Stomach (tissue), 9 donors: ENCODE data around the gene BCL2L11. TPM values are rescaled to one million over a fixed set of nuclear protein-coding genes. Genes with fewer than 3 reads are reported as not detected.

Experiments
- DNase-seq, 2 donors: peaks; one replicate each; pipeline versions ENCODE4 v3.0.0 to v3.0.0-alpha.2; 2013 to 2019
- H3K27ac ChIP-seq, 5 donors: fragments of 200-600 bp in 4 of 5; sonication (generic) in 4 of 5; one replicate each; pipeline ENCODE4 v1.5.1; 2013 to 2019; ENCODE audit warnings: mild to moderate bottlenecking in 1 of 5, moderate library complexity in 1 of 5
- H3K27me3 ChIP-seq, 3 donors: fragments of 200-600 bp; sonication (generic); one replicate each; pipeline ENCODE4 v1.5.1; 2017 to 2019; ENCODE audit warnings: mixed run types in 1 of 3
- H3K36me3 ChIP-seq, 4 donors: fragments of 200-600 bp; sonication (generic); 1 replicate in 3 of 4; 2 replicates in 1 of 4; pipeline ENCODE4 v1.5.1; 2016 to 2019
- H3K4me1 ChIP-seq, 4 donors: fragments of 200-600 bp; sonication (generic); one replicate each; pipeline ENCODE4 v1.5.1; 2016 to 2019
- H3K4me3 ChIP-seq, 4 donors: fragments of 200-600 bp; sonication (generic) in 3 of 4; one replicate each; pipeline ENCODE4 v1.5.1; 2016 to 2019; ENCODE audit warnings: mild to moderate bottlenecking in 1 of 4
- H3K9me3 ChIP-seq, 4 donors: fragments of 200-600 bp; sonication (generic); one replicate each; pipeline ENCODE4 v1.5.1; 2016 to 2019
- EP300 ChIP-seq: sonication (generic); formaldehyde crosslinking; IDR thresholded peaks from one replicate; pipeline ENCODE4 v1.6.1; 2017; ENCODE audit warnings: antibody characterized with exemption
- POLR2A ChIP-seq, 4 donors: fragments of 450-650 bp; IDR thresholded peaks; one replicate each; pipeline ENCODE4 v1.6.1; 2016; ENCODE audit warnings: antibody characterized with exemption in 4 of 4, control low read depth in 2 of 4, mild to moderate bottlenecking in 1 of 4, moderate library complexity in 1 of 4
- POLR2AphosphoS5 ChIP-seq, 3 donors: sonication (generic); formaldehyde crosslinking; IDR thresholded peaks; one replicate each; pipeline ENCODE4 v1.6.1; 2016; ENCODE audit warnings: antibody characterized with exemption in 3 of 3
- WGBS, 5 donors: extraction: QIAGEN DNeasy Blood & Tissue Kit in 3 of 5; methylation state at CpG; one replicate each; pipeline versions ENCODE4 v1.1.5 to v1.1.7; 2013 to 2018; 5-methylcytosine and 5-hydroxymethylcytosine counted together
- intact Hi-C: fragments of 100-400 bp; cut with DNase I; formaldehyde crosslinking; loops from one replicate; pipeline ENCODE4 v1.15.1; 2023; ENCODE audit warnings: low total_unique reads
- polyA plus RNA-seq, 3 donors: library from polyadenylated mRNA; stranded (reverse); fragments of 200-250 nt; gene quantifications; one replicate each; pipeline ENCODE4 v1.2.3, GENCODE V29; 2013
- total RNA-seq, 5 donors: library from RNA; depleted of rRNA; stranded (reverse); fragments of >200 nt; gene quantifications; one replicate each; pipeline versions ENCODE4 v1.1.0 to v1.2.3, GENCODE V29; 2014 to 2016
- TF ChIP-seq, protein P1 (sequence below), 7 experiments: fragments of 450-650 bp in 4 of 7; fragments of 200-600 bp in 3 of 7; sonication (generic) in 3 of 7; IDR thresholded peaks; one replicate each; pipeline ENCODE4 v1.5.1; 2016 to 2019; ENCODE audit warnings: antibody characterized with exemption in 7 of 7, control low read depth in 2 of 7, mild to moderate bottlenecking in 1 of 7
- donor health status: healthy with polysubstance abuse.
- donor health status: Bipolar disorder and iron deficiency.
- donor health status: healthy.

BCL2L11 gene
- total and polyA plus RNA-seq, 8 donors: 0.29 to 41.2 (median 4.8) TPM

DNA sequence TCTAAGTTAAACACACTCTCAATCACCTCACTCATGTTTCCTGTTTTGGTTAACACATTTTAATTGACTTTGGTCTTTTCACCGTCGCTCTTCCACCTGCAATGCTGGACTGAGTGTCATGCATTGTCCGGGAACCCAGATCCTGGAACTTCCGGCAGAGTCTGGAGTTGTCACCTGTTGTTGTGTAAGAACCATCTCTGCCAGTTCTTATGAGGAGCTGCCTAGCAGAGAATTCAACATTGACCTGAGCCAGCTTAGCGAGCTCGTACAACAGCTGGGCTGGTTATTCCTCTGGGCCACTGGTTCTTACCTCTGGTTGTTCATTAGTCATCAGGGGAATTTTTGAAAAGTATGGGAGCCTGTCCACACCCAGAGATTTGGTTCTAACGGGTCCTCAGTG lies 75.7 kb downstream of the BCL2L11 start:
- 42 to 67% (median 56%) methylated on average over 7 of the region's 7 CpGs for WGBS, 5 donors
- Histone ChIP-seq H3K4me1 (no peaks in the 10 kb centered on the region), H3K36me3 (no peaks in the 10 kb centered on the region), H3K9me3 (no peaks in the 10 kb centered on the region), H3K27me3 (no peaks in the 10 kb centered on the region), H3K4me3 (no peak overlapping the region), H3K27ac (no peak overlapping the region)
- TF ChIP-seq EP300: no peak
- TF ChIP-seq, protein P1, sequence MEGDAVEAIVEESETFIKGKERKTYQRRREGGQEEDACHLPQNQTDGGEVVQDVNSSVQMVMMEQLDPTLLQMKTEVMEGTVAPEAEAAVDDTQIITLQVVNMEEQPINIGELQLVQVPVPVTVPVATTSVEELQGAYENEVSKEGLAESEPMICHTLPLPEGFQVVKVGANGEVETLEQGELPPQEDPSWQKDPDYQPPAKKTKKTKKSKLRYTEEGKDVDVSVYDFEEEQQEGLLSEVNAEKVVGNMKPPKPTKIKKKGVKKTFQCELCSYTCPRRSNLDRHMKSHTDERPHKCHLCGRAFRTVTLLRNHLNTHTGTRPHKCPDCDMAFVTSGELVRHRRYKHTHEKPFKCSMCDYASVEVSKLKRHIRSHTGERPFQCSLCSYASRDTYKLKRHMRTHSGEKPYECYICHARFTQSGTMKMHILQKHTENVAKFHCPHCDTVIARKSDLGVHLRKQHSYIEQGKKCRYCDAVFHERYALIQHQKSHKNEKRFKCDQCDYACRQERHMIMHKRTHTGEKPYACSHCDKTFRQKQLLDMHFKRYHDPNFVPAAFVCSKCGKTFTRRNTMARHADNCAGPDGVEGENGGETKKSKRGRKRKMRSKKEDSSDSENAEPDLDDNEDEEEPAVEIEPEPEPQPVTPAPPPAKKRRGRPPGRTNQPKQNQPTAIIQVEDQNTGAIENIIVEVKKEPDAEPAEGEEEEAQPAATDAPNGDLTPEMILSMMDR (IDR thresholded peaks at IDR 0.05): no peak
- TF ChIP-seq POLR2A (IDR thresholded peaks at IDR 0.05): no peak
- no peak for TF ChIP-seq POLR2AphosphoS5 (IDR thresholded peaks at IDR 0.05)
- no peak for DNase-seq
- intact Hi-C loops: no loop called here

DNA sequence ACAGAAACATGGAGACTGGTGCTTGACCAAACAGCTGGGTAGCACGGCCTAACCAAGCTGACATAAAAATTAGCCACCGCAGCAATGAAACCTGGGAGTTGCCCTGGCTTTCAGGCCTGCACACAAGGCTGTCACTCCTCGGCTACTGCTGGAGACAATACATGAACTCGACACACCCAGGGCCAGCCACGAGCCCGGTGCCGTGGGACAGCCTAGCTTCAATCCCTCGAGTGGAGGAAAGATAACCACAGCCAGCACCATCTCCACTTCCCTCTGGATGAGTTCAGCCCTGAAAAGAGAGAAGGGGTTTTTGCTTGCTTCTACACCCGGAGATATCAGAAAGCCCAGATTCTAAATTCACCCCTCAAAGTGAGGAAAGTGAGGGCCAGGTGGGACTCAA lies 78.0 kb downstream of the BCL2L11 start:
- Histone ChIP-seq H3K36me3 (no peaks in the 10 kb centered on the region), H3K27ac (no peak overlapping the region), H3K4me1 (no peaks in the 10 kb centered on the region), H3K9me3 (no peaks in the 10 kb centered on the region), H3K27me3 (no peaks in the 10 kb centered on the region), H3K4me3 (no peak overlapping the region)
- no peak for DNase-seq
- 82 to 95% (median 89%) methylated on average over 9 of the region's 9 CpGs for WGBS, 5 donors
- intact Hi-C loops: no loop called here
- no peak for TF ChIP-seq POLR2AphosphoS5 (IDR thresholded peaks at IDR 0.05)
- TF ChIP-seq POLR2A (IDR thresholded peaks at IDR 0.05): no peak
- TF ChIP-seq EP300: no peak
- TF ChIP-seq, protein P1 (IDR thresholded peaks at IDR 0.05): no peak

DNA sequence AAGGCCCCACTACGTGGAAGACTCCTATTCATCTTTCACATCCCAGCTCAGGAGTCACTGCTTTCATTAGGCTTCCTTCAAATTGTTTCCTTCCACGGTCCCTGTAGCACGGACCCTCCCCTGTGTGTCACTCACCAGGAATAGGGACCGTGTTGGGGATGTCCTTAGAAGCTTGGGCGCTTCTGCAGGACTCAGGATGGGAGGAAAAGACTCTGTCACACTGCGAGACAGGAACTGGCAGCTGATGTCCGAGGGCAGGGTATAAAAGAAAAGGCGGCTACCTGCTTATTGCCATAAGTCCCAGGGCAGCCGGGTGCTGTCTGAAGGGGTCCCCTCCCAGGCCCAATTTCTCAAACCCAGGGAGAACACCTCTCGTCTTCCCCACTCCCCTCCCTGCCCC lies 79.1 kb downstream of the BCL2L11 start:
- intact Hi-C loops: no loop called here
- no peaks in the 10 kb centered on the region for H3K27me3 ChIP-seq
- H3K9me3 ChIP-seq: no peaks in the 10 kb centered on the region
- no peak overlapping the region for H3K27ac ChIP-seq
- WGBS, 5 donors: 89 to 93% (median 91%) methylated on average over 8 to 10 of the region's 10 CpGs
- no peaks in the 10 kb centered on the region for H3K4me1 ChIP-seq
- TF ChIP-seq POLR2AphosphoS5 (IDR thresholded peaks at IDR 0.05) (no peak), POLR2A (IDR thresholded peaks at IDR 0.05) (no peak), EP300 (no peak)
- TF ChIP-seq, protein P1 (IDR thresholded peaks at IDR 0.05): no peak
- H3K36me3 ChIP-seq: no peaks in the 10 kb centered on the region
- no peak overlapping the region for H3K4me3 ChIP-seq
- no peak for DNase-seq

GRCh38 chr2:111200333-111200881 lies 79.7 kb downstream of the BCL2L11 start:
- Histone ChIP-seq H3K9me3 (no peaks in the 10 kb centered on the region), H3K36me3 (no peaks in the 10 kb centered on the region), H3K4me3 (no peak overlapping the region), H3K4me1 (no peaks in the 10 kb centered on the region), H3K27me3 (no peaks in the 10 kb centered on the region), H3K27ac (no peak overlapping the region)
- intact Hi-C loops: no loop called here
- WGBS, 5 donors: 89 to 93% (median 91%) methylated on average over 9 to 11 of the region's 11 CpGs
- no peak for DNase-seq
- TF ChIP-seq POLR2A (IDR thresholded peaks at IDR 0.05) (no peak), POLR2AphosphoS5 (IDR thresholded peaks at IDR 0.05) (no peak), EP300 (no peak)
- TF ChIP-seq, protein P1 (IDR thresholded peaks at IDR 0.05): no peak
